NCI-H2029 (cell line): ENCODE data around the gene ROGDI.
"Not testable (repeated sequence)": the region's sequence is repeated elsewhere in the genome, so short reads cannot be mapped to it uniquely, and the experiment has no call there.

Experiments
- DNase-seq: peaks from one replicate; lab custom pipeline; 2025; lab: John Stamatoyannopoulos, UW

Gene ROGDI

GRCh38 chr16:4790871-4791270 is 11.6 kb downstream of the ROGDI start:
- DNase-seq: no peak

DNA sequence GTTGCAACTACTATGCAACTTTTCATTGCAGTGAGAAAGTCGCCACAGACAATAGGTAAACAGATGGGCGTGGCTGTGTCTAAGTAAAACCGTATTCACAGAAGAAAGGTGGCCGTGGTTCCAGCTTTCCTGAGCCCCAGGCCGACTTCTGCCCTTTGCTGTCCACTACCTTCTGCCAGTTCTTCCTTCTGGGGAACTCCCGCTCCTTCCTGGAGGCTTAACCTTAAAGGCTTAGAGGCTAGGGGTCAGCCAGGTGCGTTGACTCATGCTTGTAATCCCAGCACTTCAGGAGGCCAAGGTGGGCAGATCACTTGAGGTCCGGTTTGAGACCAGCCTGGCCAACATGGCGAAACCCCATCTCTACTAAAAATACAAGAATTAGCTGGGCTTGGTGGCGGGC is 12.2 kb downstream of the ROGDI start:
- DNase-seq: no peak

GRCh38 chr16:4788910-4789309 is 13.5 kb downstream of the ROGDI start:
- no peak for DNase-seq

DNA sequence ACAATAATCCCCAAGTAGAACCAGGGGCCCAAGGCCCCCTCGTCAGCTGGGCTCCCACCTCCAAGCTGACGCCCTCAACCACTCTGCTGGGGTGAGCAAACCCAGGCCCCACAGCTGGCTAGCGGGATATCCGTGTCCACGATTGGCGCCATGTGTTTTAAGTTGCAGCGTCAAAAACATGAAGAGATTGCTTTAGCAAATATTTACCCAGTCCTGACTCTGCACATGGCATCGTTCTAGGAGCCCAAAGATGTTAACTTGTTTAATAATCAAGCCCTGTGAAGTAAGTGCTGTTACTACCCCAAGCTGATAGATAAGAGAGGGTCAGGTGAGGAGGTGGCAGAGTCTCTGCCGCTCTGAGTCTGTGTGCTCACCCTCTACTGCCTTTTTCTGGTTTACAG is 13.9 kb downstream of the ROGDI start:
- DNase-seq: no peak

- no peak for DNase-seq
Observed at GRCh38 chr16:4787627-4788482, 14.6 kb downstream of the ROGDI start, which contains the start of gene SEPTIN12. Gene SEPTIN12 (minus strand): TSS chr16:4788345. CDS start chr16:4787645, 700 bp downstream.

- no peak for DNase-seq
Observed at GRCh38 chr16:4787068-4787467, 15.4 kb downstream of the ROGDI start.

DNA sequence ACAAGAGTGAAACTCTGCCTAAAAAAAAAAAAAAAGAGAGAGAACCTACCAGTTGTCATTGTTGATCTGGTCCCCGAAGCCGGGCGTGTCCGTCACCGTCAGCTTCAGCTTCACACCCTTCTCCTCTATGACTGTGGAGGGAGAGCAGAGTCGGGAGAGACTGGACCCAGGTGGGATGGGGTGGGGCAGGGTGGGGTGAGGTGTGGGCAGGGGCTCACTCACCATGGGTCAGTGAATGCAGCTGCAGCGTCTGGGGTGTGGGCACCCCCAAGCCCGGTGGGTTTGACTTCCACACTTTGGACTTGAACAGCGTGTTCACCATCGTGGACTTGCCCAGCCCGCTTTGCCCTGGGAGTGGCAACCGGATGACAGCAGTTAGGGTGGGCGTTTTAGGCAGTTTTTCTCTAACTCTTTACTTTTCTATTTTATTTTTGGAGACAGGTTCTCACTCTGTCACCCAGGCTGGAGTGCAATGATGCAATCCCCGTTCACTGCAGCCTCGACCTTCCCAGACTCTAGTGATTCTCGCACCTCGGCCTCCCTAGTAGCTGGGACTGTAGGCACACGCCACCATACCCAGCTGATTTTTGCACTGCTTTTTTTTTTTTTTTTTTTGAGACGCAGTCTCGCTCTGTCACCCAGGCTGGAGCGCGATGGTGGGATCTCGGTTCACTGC is 16.5 kb downstream of the ROGDI start:
- DNase-seq: no peak

GRCh38 chr16:4784444-4784987 is 17.9 kb downstream of the ROGDI start:
- DNase-seq: not testable (repeated sequence)

DNA sequence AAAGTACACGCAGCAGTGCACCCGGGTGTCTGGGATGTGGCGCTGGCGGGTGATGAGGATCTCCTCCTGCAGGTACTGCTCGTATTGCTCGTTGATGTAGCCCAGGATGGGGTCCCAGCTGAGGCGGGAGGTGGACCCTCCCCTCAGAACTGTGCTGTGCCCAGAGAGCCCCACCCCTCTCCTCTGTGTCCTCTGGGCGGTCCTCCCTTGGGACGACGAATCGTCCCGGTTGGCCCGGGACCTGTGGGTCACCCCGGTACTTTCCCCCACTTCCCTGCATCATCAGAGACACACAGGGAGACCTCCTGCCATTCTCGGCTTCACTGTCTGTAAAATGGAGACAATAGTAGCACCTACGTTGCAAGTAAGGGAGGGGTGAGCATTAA is 18.5 kb downstream of the ROGDI start:
- no peak for DNase-seq

- no peak for DNase-seq
Observed at GRCh38 chr16:4783251-4783950, 19.0 kb downstream of the ROGDI start.

- DNase-seq: no peak
Observed at GRCh38 chr16:4780235-4780634, 22.2 kb downstream of the ROGDI start.

- no peak for DNase-seq
Observed at GRCh38 chr16:4778050-4778392, 24.4 kb downstream of the ROGDI start.

- no peak for DNase-seq
Observed at GRCh38 chr16:4777339-4778049, 24.9 kb downstream of the ROGDI start.

- DNase-seq: no peak
Observed at GRCh38 chr16:4776141-4776705, 26.2 kb downstream of the ROGDI start.

GRCh38 chr16:4775005-4775404 is 27.4 kb downstream of the ROGDI start:
- DNase-seq: no peak

- DNase-seq: no peak
Observed at GRCh38 chr16:4772351-4772750, 30.1 kb downstream of the ROGDI start.

GRCh38 chr16:4771646-4772045 is 30.8 kb downstream of the ROGDI start:
- no peak for DNase-seq

GRCh38 chr16:4769306-4769638 is 33.2 kb downstream of the ROGDI start:
- DNase-seq: no peak

DNA sequence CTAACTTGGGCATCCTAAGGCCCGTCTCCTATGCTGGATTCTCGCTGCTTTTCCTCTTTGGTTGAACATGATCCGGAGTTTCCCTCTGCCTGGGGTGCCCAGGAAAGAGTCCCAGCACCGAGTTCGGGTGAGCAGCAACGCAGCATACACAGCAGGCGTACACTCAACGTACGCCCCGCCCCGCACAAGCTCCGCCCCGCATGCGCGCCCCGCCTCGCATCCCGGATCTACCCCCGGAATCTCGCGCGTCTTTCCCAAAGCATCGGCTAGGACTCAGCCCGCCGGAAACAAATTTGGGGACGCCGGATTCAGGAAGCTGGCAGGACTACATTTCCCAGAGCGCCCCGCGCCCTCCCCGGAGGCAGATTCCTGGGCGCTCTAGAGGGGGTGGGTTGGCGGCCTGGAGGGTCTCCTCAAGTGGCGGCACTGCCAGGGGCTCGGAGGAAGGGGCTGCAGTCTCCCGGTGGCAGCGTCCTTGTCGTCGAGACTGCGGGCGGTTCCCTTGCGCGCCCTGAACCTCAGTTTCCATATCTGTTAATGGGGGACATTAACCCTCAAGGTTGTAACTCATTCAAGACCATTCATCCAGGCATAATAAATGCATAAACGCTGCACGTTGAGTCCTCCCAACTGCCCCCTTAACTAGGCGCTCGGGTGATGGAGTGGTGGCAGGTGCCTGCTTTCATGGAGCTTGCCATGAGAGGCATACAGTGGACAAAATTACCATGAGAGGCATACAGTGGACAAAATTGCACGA is 33.7 kb downstream of the ROGDI start:
- peak; percentile 93 for DNase-seq

GRCh38 chr16:4767872-4768548 is 34.4 kb downstream of the ROGDI start:
- DNase-seq: no peak
